Measurements from ENCODE around the gene QARS1.

- TF ChIP-seq EZH2 (IDR thresholded peaks at IDR 0.05; ENCODE audit: borderline replicate concordance, low read length) (no peak), CTCF (IDR thresholded peaks at IDR 0.05; ENCODE audit: low read length) (no peak)
These were observed 17.5 kb upstream of the QARS1 start for GRCh38 chr3:49122022-49122421.
